Activated T-cell treated with anti-CD3 and anti-CD28 coated beads, Interleukin-2, amount 50 U/mL, for 1 hour (primary cell): ENCODE results near the gene MCL1.
"Not testable (repeated sequence)": the region's sequence is repeated elsewhere in the genome, so short reads cannot be mapped to it uniquely, and the experiment has no call there.

ENCODE experiments used
- DNase-seq: peaks from one replicate; pipeline ENCODE4 v3.0.0-alpha.2; 2020

The MCL1 gene

DNA sequence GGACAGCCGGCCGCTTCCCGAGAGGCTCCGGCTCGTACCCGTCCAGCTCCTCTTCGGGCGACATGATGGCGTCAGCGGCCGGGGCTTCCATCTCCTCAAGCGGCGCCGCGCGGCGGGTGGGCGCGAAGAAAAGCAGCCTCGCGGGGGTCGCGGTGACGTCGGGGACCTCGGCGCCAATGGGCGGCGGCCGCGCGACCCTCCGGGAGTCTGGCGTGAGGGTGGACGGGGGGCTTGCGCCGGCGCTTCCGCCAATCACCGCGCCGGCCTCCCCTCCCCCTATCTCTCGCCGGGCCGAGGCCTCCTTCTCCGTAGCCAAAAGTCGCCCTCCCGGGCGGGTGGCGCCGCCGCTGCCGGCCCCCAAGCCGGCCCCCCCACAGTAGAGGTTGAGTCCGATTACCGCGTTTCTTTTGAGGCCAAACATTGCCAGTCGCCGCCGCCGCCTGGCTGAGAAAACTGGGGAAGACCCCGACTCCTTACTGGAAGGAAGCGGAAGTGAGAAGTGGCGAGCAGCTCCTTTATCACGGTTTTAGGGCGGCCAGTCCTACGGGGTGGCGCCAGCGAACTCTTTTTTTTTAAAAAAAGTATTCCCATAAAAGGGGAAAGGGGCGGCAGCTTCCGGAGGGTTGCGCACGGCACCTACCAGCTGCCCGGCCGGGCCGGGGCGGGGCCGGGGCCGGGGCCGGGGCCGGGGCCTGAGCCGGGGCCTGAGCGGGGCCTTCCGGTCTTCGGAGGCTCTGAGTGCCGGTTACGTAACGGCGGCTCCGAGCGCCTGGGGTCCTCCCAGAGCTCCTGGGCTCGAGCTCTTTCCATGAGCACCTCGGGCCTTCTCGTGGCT is at the start of gene MCL1:
MCL1 (minus strand) TSS at position 501 of the 835 bp plus-strand sequence; CDS start at position 421, 80 bp downstream.
- DNase-seq = peak; percentile 86

DNA sequence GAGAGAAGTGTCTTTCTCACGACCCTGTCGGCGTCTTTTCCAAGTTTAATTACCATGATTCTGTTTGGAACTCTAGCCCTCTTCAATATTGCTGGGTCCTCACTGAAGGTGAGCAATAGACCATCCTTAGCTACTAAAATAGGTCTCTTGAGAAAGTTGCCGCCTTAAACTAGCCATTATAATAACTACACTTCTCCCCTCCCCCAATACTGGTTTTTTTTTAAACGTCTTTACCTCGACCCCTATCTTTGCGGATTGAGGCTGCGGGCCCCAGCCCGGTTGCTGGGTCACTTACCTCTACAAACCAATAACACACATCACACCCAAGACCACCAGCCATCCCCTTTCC is 49.3 kb upstream of the MCL1 start:
- no peak for DNase-seq

DNA sequence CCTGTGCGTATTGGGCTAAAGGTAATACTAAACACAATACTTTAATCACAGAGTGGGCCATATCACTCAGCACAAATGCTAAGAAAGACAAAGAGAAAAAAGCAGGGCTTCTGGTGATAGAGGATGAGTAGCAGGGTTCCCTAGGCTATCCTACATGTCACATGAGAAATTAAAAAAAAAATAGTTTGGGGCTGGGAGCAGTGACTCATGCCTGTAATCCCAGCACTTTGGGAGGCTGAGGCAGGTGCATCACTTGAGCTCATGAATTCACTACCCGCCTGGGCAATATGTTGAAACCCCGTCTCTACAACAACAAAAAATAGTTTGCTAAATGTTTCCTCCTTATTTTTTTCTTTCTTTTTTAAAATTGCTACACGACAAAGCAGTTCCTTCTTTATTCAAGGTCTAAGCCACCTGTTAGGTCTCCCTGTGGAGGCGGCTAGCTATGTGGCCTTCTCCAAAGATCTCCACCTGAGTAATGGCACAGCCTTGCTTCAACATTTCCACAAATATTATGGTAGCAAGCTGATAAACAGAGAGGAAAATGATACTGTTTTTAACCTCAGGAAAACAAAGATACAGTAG is 48.5 kb upstream of the MCL1 start:
- DNase-seq = no peak

GRCh38 chr1:150626150-150626549 is 46.7 kb upstream of the MCL1 start:
- no peak for DNase-seq

DNA sequence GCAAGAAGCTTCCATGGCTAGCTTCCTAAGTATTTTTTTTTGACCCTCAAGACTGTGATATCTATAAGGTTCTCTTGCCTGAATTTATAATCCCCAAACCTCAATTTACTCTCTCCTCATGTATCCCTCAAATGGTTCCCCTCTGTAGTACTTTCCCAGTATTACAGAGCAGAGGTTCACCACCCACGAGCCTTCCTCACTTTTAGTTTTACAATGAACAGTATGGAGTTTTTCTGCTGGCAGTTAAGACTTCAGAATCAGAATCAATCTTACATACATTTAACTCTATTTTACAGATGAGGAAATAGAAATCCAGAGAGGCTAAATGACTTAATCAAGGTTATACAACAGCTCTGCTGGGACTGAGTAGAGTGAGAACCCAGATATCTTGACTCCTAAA is 45.1 kb upstream of the MCL1 start:
- not testable (repeated sequence) for DNase-seq

GRCh38 chr1:150624134-150624533 is 44.7 kb upstream of the MCL1 start:
- not testable (repeated sequence) for DNase-seq

DNA sequence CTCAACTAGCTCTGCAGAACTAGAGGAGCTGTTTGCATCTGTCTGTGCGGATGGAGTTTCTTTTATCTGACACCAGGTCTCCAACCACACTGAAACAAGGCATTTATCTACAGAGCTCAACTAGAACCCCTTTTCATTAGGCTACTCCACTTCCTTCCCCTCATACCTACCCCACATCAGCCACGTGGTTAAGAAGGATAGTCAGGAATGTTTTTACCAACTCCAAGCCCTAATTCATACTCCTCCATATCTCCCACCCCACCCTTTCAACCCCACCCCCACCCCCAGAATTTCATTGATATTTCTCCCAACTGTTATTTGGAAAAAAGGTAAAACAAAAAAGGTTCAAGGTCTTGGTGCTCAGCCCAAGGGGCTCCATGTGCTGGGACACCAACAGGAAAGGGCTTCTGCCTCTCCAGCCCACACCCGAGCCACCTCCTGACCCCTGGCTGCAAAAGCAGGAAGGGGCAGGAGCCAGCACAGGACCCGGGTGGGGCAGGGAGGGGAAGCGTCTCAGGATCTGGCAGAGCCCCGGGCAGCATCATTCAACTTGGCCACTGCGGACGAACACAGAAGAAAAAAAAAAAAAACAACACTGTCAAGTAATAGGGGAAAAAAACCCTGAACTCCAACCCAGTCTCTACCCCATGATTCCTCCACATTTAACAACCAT is 43.0 kb upstream of the MCL1 start:
- no peak for DNase-seq

- DNase-seq = peak; percentile 60
Measured at GRCh38 chr1:150621497-150622302, 42.3 kb upstream of the MCL1 start.

DNA sequence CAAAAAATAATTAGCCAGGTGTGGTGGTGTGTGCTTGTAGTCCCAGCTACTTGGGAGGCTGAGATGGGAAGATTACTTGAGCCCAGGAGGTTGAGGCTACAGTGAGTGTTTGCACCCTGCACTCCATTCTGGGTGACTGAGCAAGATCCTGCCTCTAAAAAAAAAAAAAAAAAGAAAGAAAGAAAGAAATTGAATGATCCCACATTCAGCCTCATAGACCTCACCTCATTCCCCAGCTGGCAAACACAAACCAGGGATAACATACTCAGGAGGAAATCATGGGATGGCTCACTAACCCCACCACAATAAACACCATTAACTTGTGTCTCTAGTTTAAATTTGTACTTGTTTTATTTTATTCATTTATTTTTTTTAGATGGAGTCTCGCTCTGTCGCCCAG is 41.5 kb upstream of the MCL1 start:
- no peak for DNase-seq

GRCh38 chr1:150619576-150620509 is 40.4 kb upstream of the MCL1 start:
- no peak for DNase-seq

DNA sequence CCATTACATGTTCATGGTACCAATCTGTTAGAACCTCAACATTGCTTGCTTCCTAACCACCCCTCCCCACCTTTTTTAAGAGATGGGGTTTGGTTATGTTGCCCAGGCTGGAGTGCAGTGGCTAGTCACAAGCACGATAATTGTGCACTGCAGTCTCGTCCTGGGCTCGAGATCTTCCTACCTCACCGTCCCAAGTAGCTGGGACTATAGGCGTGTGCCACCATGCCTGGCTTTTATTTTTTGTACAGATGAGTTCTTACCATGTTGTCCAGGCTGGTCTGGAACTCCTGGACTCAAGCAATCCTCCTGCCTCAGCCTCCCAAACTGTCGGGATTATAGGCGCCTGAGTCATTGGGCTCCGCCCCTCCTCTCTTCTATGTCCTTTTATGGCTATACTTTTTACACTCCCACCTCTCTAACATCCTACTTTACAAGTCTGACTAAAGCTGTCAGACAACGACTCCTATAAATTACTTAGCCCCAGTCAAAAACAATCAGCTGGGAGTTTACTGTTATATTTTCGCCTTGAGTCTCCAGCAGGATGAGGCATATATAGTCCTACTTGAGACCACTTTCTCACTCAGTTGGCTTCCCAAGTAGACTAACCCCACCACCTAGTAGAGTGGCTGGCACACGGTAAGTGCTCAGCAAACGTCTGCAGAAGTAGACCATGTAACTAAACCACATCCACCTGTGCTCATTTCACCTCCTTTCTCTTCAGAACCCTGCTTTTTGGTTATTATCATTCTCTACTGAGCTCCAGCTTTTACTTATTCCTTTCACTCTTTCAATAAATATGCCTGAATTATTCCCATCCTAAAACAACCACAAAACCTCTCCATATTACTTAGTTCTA is 36.2 kb upstream of the MCL1 start:
- DNase-seq = no peak

GRCh38 chr1:150613061-150613920 is 33.9 kb upstream of the MCL1 start:
- DNase-seq = no peak

DNA sequence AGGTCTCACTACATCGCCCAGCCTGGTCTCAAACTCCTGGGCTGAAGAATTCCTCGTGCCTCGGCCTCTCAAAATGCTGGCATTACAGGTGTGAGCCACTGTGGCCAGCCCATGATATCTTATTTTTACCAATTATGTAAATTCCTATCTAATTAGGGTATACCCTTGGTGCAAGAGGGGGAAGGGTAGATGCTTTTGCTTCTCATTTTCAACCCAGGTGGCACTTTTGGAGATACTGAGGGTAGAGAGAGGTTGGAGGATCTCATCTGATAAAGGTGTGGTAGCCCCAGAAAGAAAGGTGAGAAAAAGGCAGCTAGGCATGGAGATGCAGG is 32.6 kb upstream of the MCL1 start:
- DNase-seq = no peak

GRCh38 chr1:150610576-150610975 is 31.2 kb upstream of the MCL1 start:
- DNase-seq = no peak

- DNase-seq = no peak
Measured at GRCh38 chr1:150609732-150610131, 30.3 kb upstream of the MCL1 start.

GRCh38 chr1:150606463-150607142 is 27.2 kb upstream of the MCL1 start:
- no peak for DNase-seq

GRCh38 chr1:150605451-150605731 is 26.0 kb upstream of the MCL1 start:
- DNase-seq = not testable (repeated sequence)

GRCh38 chr1:150604226-150604588 is 24.8 kb upstream of the MCL1 start:
- no peak for DNase-seq

DNA sequence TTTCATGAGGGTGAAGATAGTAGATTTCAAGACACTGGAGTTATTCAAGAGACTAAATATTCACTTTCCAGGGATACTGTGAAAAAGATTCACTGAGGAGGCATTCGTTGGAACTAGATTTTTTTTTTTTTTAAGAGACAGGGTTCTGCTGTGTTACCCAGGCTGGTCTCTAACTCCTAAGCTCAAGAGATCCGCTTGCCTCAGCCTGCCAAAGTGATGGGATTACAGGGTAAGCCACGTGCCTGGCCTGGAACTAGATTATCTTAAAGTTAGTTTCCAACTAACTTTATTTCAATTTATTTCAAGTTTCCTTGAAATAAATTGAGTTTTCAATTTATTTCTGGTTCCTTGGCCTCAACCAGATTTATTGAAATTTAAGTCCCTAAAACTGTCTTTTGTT is 24.3 kb upstream of the MCL1 start:
- no peak for DNase-seq

DNA sequence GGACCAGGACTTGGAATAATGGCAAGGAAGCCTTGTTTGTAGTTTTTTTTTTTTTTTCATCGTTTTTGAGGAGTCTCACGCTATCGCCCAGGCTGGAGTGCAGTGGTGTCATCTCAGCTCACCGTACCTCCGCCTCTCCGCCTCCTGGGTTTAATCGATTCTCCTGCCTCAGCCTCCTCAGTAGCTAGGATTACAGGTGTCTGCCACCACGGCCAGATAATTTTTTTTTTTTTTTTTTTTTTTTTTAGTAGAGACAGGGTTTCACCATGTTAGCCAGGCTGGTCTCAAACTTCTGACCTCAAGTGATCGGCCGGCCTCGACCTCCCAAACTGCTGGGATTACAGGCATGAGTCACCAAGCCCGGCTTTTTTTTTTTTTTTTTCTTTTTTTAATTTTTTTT is 23.0 kb upstream of the MCL1 start:
- DNase-seq = not testable (repeated sequence)
